B cell (primary cell): ENCODE data around the gene BATF3. TPM values are rescaled to one million over a fixed set of nuclear protein-coding genes. Genes with fewer than 3 reads are reported as not detected.

Experiments
- ATAC-seq: fragments of 200-7000 bp; cut with Tn5 transposase; one replicate; pipeline ENCODE4 v1.10.0; 2021; ENCODE audit warnings: low read depth, mild to moderate bottlenecking, moderate number of reproducible peaks, moderate library complexity
- CTCF ChIA-PET: fragments of 350-600 bp; sonication (Branson Sonifier 250); formaldehyde crosslinking; loops from one replicate; lab custom pipeline; 2021; ENCODE audit warnings: antibody characterized with exemption, inconsistent platforms; lab: Charles Lee
- POLR2A ChIA-PET: fragments of 350-600 bp; sonication (Branson Sonifier 250); formaldehyde crosslinking; loops from one replicate; lab custom pipeline; 2021; ENCODE audit warnings: antibody characterized with exemption; lab: Charles Lee
- DNase-seq: peaks from one replicate; pipeline ENCODE4 v3.0.0; 2013
- H2AFZ ChIP-seq: 2 replicates; pipeline ENCODE4 v1.6.1; 2012; ENCODE audit warnings: mild to moderate bottlenecking, low read depth, low read length; ENCODE audit not compliant: insufficient read depth, poor library complexity, severe bottlenecking
- H3K27ac ChIP-seq, 2 donors: 1 replicate in 1 of 2; 2 replicates in 1 of 2; pipeline ENCODE4 v1.5.1; 2012 to 2013; ENCODE audit warnings: low read length in 2 of 2, mild to moderate bottlenecking in 2 of 2, moderate library complexity in 1 of 2
- H3K27me3 ChIP-seq, 4 experiments: fragments of 200-600 bp in 1 of 4; sonication (generic) in 1 of 4; replicated peaks in 1 of 4; 1 replicate in 2 of 4; 2 replicates in 2 of 4; pipeline versions ENCODE4 v1.6.1 to v1.7.0; 2013 to 2016; ENCODE audit warnings: low read length in 3 of 4, mild to moderate bottlenecking in 2 of 4, mixed read lengths in 1 of 4, moderate library complexity in 1 of 4; ENCODE audit not compliant: insufficient read depth in 4 of 4, control insufficient read depth in 3 of 4; ENCODE audit errors: control extremely low read depth in 1 of 4
- H3K36me3 ChIP-seq, 2 experiments: replicated peaks in 1 of 2; 1 replicate in 1 of 2; 2 replicates in 1 of 2; pipeline versions ENCODE4 v1.6.1 to v1.7.1; 2013; ENCODE audit warnings: low read length in 1 of 2; ENCODE audit not compliant: insufficient read depth in 2 of 2, control insufficient read depth in 1 of 2; ENCODE audit errors: control extremely low read depth in 1 of 2, extremely low read depth in 1 of 2
- H3K4me1 ChIP-seq, 2 donors: fragments of 200-600 bp in 1 of 2; sonication (generic) in 1 of 2; 1 replicate in 1 of 2; 2 replicates in 1 of 2; pipeline versions ENCODE4 v1.5.1 to v1.6.1; 2013 to 2017; ENCODE audit warnings: low read length in 2 of 2; ENCODE audit not compliant: control insufficient read depth in 2 of 2, insufficient read depth in 2 of 2
- H3K4me2 ChIP-seq: replicated peaks from 2 replicates; pipeline ENCODE3; 2012; ENCODE audit warnings: mild to moderate bottlenecking, low read depth, low read length; ENCODE audit not compliant: poor library complexity, severe bottlenecking
- H3K4me3 ChIP-seq, 5 experiments: fragments of 200-600 bp in 1 of 5; sonication (generic) in 1 of 5; 1 replicate in 3 of 5; 2 replicates in 2 of 5; pipeline versions ENCODE4 v1.5.1 to v1.7.0; 2011 to 2016; ENCODE audit warnings: low read length in 4 of 5, mild to moderate bottlenecking in 4 of 5, low read depth in 2 of 5, control low read depth in 1 of 5, moderate library complexity in 1 of 5; ENCODE audit not compliant: insufficient read depth in 1 of 5; ENCODE audit errors: control extremely low read depth in 1 of 5, extremely low read depth in 1 of 5
- H3K79me2 ChIP-seq: fragments of 200-600 bp; sonication (generic); one replicate; pipeline ENCODE4 v1.6.0; 2016; ENCODE audit warnings: low read length; ENCODE audit not compliant: control insufficient read depth, insufficient read depth
- H3K9ac ChIP-seq: fragments of 200-600 bp; sonication (generic); 2 replicates; pipeline ENCODE4 v1.6.1; 2017; ENCODE audit warnings: mild to moderate bottlenecking, low read length, moderate library complexity
- H3K9me3 ChIP-seq, 3 donors: one replicate each; pipeline versions ENCODE4 v1.6.1 to v1.7.1; 2013; ENCODE audit warnings: low read length in 2 of 3; ENCODE audit not compliant: control insufficient read depth in 2 of 3, insufficient read depth in 1 of 3; ENCODE audit errors: control extremely low read depth in 1 of 3
- H4K20me1 ChIP-seq: 2 replicates; pipeline ENCODE4 v1.6.0; 2012; ENCODE audit warnings: mild to moderate bottlenecking, low read length; ENCODE audit not compliant: insufficient read depth, control insufficient read depth, poor library complexity, severe bottlenecking
- H3K27ac Mint-ChIP-seq: one replicate; pipeline ENCODE4 v1.8.0; 2021; ENCODE audit warnings: mixed read lengths
- H3K27me3 Mint-ChIP-seq: one replicate; pipeline ENCODE4 v1.8.0; 2021; ENCODE audit warnings: mixed read lengths
- H3K4me1 Mint-ChIP-seq: one replicate; pipeline ENCODE4 v1.8.0; 2021; ENCODE audit warnings: mixed read lengths
- H3K4me3 Mint-ChIP-seq: one replicate; pipeline ENCODE4 v1.8.0; 2021; ENCODE audit warnings: mixed read lengths
- H3K9me3 Mint-ChIP-seq: one replicate; pipeline ENCODE4 v1.8.0; 2022; ENCODE audit warnings: mixed read lengths; ENCODE audit not compliant: insufficient read depth
- EZH2 ChIP-seq: IDR thresholded peaks from 2 replicates; pipeline ENCODE4 v1.6.1; 2012; ENCODE audit warnings: borderline replicate concordance, low read depth, mild to moderate bottlenecking, moderate library complexity, low read length; ENCODE audit not compliant: insufficient read depth, poor library complexity, severe bottlenecking
- WGBS: methylation state at CpG from one replicate; pipeline ENCODE4 v1.1.5; 2013; ENCODE audit warnings: missing lambda C conversion rate; ENCODE audit not compliant: insufficient coverage; 5-methylcytosine and 5-hydroxymethylcytosine counted together
- intact Hi-C: fragments of 100-400 bp; cut with micrococcal nuclease; formaldehyde crosslinking; loops from one replicate; pipeline ENCODE4 v1.10.0; 2022
- polyA plus RNA-seq: library from polyadenylated mRNA; depleted of rRNA; stranded (reverse); fragments of >200 nt; gene quantifications from 2 replicates; pipeline ENCODE4 v1.2.3, GENCODE V29; 2012
- total RNA-seq, 2 donors: library from RNA; stranded (reverse); fragments of 120-200 nt in 1 of 2; gene quantifications; 1 replicate in 1 of 2; 2 replicates in 1 of 2; pipeline versions ENCODE4 v1.2.3 to v1.2.4, GENCODE V29; 2013 to 2022
- TF ChIP-seq, protein P1 (sequence below): fragments of 200-600 bp; IDR thresholded peaks from one replicate; pipeline ENCODE4 v1.8.0; 2022; ENCODE audit warnings: antibody characterized with exemption, mild to moderate bottlenecking

The BATF3 gene
- total and polyA plus RNA-seq, 2 donors (not counting 1 experiment from before 2014, with no cell fraction given), result 0.36 to 1.9 TPM

DNA sequence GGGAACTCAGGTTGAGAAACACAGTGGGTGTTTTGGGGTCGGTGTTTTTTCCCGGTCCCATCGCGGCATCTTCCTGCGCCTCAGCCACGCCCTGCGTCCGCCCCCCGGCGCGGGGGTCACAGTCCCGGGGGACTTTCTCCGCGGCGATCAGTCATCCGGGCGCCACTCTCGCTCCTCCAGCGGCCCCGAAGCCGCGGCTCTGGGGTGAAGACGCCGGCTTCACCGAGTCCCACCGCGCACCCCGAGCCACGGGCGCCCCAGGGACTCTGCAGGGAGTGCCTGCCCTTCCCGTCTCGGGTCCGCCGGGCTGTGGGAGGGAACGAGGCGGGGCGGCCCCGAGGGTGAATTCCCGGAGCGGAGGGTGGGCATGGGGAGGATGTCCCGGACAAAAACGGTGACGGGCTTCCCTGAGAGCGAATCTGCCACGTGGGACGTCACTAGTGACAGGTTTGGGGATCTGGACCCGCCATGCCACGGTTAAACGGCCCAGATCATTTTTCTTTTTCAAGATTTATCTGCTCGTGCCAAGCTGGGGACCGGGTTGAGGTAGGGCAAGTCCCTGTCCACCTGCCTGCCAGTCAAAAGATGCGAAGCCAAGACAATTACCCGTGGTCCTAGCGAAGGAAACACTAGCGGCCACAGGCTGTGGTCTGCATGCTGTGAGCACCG is 717 bp upstream of the BATF3 start:
- H3K9ac ChIP-seq, result peak overlapping the region; percentile 66
- H3K4me1 ChIP-seq, result peaks cover 31 to 36% of the 10 kb centered on the region in 2 donors
- H3K36me3 ChIP-seq, result no peaks in the 10 kb centered on the region
- peaks cover 39% of the 10 kb centered on the region for H3K4me1 Mint-ChIP-seq
- under 1% methylated on average over 56 of the region's 56 CpGs for WGBS
- intact Hi-C loops, result loop anchor here (1.0 to 2.0 kb wide), 3 partner anchors 35 to 82 kb away; no protein-coding TSS in a partner anchor
- peak overlapping the region; percentile 92 for H3K4me3 Mint-ChIP-seq
- ChIA-PET POLR2A (no interaction called here), CTCF (interaction anchor here (1.1 kb wide), 1 partner anchor 81 kb away, joined by 4 read pairs; no protein-coding TSS in a partner anchor)
- H3K27ac Mint-ChIP-seq, result peak overlapping the region; percentile 48
- peak overlapping the region; percentile 13 to 70 (median 65) for H3K4me3 ChIP-seq
- H3K79me2 ChIP-seq, result no peaks in the 10 kb centered on the region
- H3K9me3 ChIP-seq, result no peaks in the 10 kb centered on the region
- DNase-seq (peak; percentile 61), ATAC-seq (peak; percentile 42)
- no peak overlapping the region for H3K27ac ChIP-seq
- H2AFZ ChIP-seq, result peak overlapping the region; percentile 84
- peak overlapping the region; percentile 97 for H3K4me2 ChIP-seq
- TF ChIP-seq EZH2, result no peak
- TF ChIP-seq, protein P1, sequence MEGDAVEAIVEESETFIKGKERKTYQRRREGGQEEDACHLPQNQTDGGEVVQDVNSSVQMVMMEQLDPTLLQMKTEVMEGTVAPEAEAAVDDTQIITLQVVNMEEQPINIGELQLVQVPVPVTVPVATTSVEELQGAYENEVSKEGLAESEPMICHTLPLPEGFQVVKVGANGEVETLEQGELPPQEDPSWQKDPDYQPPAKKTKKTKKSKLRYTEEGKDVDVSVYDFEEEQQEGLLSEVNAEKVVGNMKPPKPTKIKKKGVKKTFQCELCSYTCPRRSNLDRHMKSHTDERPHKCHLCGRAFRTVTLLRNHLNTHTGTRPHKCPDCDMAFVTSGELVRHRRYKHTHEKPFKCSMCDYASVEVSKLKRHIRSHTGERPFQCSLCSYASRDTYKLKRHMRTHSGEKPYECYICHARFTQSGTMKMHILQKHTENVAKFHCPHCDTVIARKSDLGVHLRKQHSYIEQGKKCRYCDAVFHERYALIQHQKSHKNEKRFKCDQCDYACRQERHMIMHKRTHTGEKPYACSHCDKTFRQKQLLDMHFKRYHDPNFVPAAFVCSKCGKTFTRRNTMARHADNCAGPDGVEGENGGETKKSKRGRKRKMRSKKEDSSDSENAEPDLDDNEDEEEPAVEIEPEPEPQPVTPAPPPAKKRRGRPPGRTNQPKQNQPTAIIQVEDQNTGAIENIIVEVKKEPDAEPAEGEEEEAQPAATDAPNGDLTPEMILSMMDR, result no peak
- peaks cover 0 to 10% (median 3%) of the 10 kb centered on the region in 4 experiments for H3K27me3 ChIP-seq
- H3K27me3 Mint-ChIP-seq, result peaks cover 4% of the 10 kb centered on the region
- no peaks in the 10 kb centered on the region for H4K20me1 ChIP-seq
- H3K9me3 Mint-ChIP-seq, result no peaks in the 10 kb centered on the region

DNA sequence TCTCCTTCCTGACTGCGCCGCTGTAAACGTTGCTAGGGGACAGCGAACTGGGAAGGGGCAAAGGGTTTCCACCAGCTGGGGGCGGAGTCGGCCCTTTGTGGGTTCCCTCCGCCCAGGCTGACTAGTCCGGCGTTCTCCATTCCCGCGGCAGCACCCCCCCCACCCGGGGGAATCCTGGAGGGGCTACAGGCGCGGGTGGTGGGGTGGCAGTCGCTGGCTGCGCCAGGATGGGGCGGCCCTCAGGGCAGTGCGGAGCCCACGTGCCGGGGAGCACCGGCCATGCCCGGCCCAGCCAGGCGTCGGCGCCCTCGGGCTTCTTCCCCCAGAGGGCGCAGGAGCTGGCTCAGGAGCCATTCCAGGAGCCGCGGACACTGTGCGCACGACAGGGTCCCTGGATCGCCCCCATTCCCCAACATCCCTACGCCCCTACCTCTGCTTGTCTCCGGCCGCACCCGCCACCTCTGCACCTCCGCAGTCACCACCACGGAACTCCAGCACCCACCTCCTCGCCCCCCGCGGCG is 476 bp downstream of the BATF3 start:
- POLR2A ChIA-PET, result interaction anchor here (0.8 kb wide), 1 partner anchor 95 kb away, joined by 3 read pairs; no protein-coding TSS in a partner anchor
- Histone ChIP-seq H3K79me2 (no peaks in the 10 kb centered on the region), H3K4me3 (peak overlapping the region; percentile 34 to 70 (median 65))

More for the DNA sequence above, 476 bp downstream of the BATF3 start:
- no peak overlapping the region for H3K27ac ChIP-seq
- H3K4me2 ChIP-seq, result peak overlapping the region; percentile 97
- no peaks in the 10 kb centered on the region for H3K9me3 ChIP-seq
- H3K4me1 ChIP-seq, result peaks cover 31 to 36% of the 10 kb centered on the region in 2 donors
- Mint-ChIP-seq H3K4me3 (peak overlapping the region; percentile 92), H3K27me3 (peaks cover 4% of the 10 kb centered on the region), H3K4me1 (peaks cover 39% of the 10 kb centered on the region), H3K9me3 (no peaks in the 10 kb centered on the region), H3K27ac (peak overlapping the region; percentile 27)
- intact Hi-C loops, result loop anchor here (1.0 kb wide), 2 partner anchors 90 to 296 kb away; no protein-coding TSS in a partner anchor
- CTCF ChIA-PET, result interaction anchor here (1.2 to 2.0 kb wide), 5 partner anchors 15 to 296 kb away, joined by 3 to 7 read pairs (median 5); no protein-coding TSS in a partner anchor
- peak overlapping the region; percentile 66 for H3K9ac ChIP-seq
- DNase-seq (peak; percentile 69), ATAC-seq (peak; percentile 65)
- WGBS, result under 1% methylated on average over 38 of the region's 42 CpGs
- no peaks in the 10 kb centered on the region for H4K20me1 ChIP-seq
- no peak for TF ChIP-seq EZH2
- TF ChIP-seq, protein P1, result peak; percentile 69
- no peaks in the 10 kb centered on the region for H3K36me3 ChIP-seq
- peaks cover 0 to 14% (median 3%) of the 10 kb centered on the region in 4 experiments for H3K27me3 ChIP-seq
- peak overlapping the region; percentile 84 for H2AFZ ChIP-seq
